ENCODE measurements around the gene HTRA3. TPM values are rescaled to one million over a fixed set of nuclear protein-coding genes. Genes with fewer than 3 reads are reported as not detected.
A peak's percentile ranks its signal among the peaks of the same experiment; 100 is the strongest.

HTRA3 gene
- total and polyA plus RNA-seq, 2 experiments from 2014 or later: 1.3 to 3.6 TPM

GRCh38 chr4:8304827-8305695 lies 35.5 kb downstream of the HTRA3 start:
- H3K27me3 Mint-ChIP-seq (ENCODE audit: insufficient read depth, low read depth, poor library complexity): peaks cover 16% of the 10 kb centered on the region
- no peaks in the 10 kb centered on the region for H3K9me2 ChIP-seq (ENCODE audit: insufficient read depth)
- DNase-seq (ENCODE audit: low spot score) (no peak), ATAC-seq (no peak)
- peaks cover 4% of the 10 kb centered on the region; the same call in 2 of the 3 replicates for H3K4me1 Mint-ChIP-seq
- no peak overlapping the region for H3K4me3 Mint-ChIP-seq
- H2AFZ ChIP-seq: no peak overlapping the region
- H3F3A ChIP-seq (replicated peaks; ENCODE audit: low read depth): no peaks in the 10 kb centered on the region
- H3K36me3 Mint-ChIP-seq (ENCODE audit: low read depth): no peaks in the 10 kb centered on the region; the same call in 2 of the 3 replicates
- H3K79me2 ChIP-seq (replicated peaks; ENCODE audit: insufficient read depth): no peaks in the 10 kb centered on the region
- H3K36me3 ChIP-seq (ENCODE audit: insufficient read depth): no peaks in the 10 kb centered on the region
- H3K27ac ChIP-seq (ENCODE audit: low read depth): no peak overlapping the region
- H3K9me3 Mint-ChIP-seq: no peaks in the 10 kb centered on the region
- no peak overlapping the region for H3K4me2 ChIP-seq
- no peak overlapping the region for H3K4me3 ChIP-seq
- no peak overlapping the region for H3K27ac Mint-ChIP-seq
- no peak for TF ChIP-seq ZNF114 (CRISPR knock-in tag; IDR thresholded peaks at IDR 0.05)
- no peak for TF ChIP-seq CTCF (conservative IDR thresholded peaks at IDR 0.05; ENCODE audit: low read depth in 2 of 2)
- no peak for TF ChIP-seq JUNB (IDR thresholded peaks at IDR 0.05; ENCODE audit: unreplicated experiment)
- no peak for TF ChIP-seq ETS1 (IDR thresholded peaks at IDR 0.05)
- no peaks in the 10 kb centered on the region for H3K27me3 ChIP-seq (ENCODE audit: insufficient read depth)
- H4K20me1 ChIP-seq (replicated peaks; ENCODE audit: insufficient read depth): no peaks in the 10 kb centered on the region
- no peaks in the 10 kb centered on the region for H3K4me1 ChIP-seq (ENCODE audit: insufficient read depth)

GRCh38 chr4:8305851-8306471 lies 36.4 kb downstream of the HTRA3 start:
- Mint-ChIP-seq H3K36me3 (ENCODE audit: low read depth) (no peaks in the 10 kb centered on the region; the same call in 2 of the 3 replicates), H3K27ac (no peak overlapping the region), H3K4me3 (no peak overlapping the region), H3K4me1 (peaks cover 4% of the 10 kb centered on the region; the same call in 2 of the 3 replicates), H3K27me3 (ENCODE audit: insufficient read depth, low read depth, poor library complexity) (peaks cover 16% of the 10 kb centered on the region), H3K9me3 (no peaks in the 10 kb centered on the region)
- Histone ChIP-seq H3K36me3 (ENCODE audit: insufficient read depth) (no peaks in the 10 kb centered on the region), H3K4me3 (no peak overlapping the region), H4K20me1 (replicated peaks; ENCODE audit: insufficient read depth) (no peaks in the 10 kb centered on the region), H3K27me3 (ENCODE audit: insufficient read depth) (no peaks in the 10 kb centered on the region), H3K4me2 (no peak overlapping the region), H3F3A (replicated peaks; ENCODE audit: low read depth) (no peaks in the 10 kb centered on the region), H3K9me2 (ENCODE audit: insufficient read depth) (no peaks in the 10 kb centered on the region), H3K79me2 (replicated peaks; ENCODE audit: insufficient read depth) (no peaks in the 10 kb centered on the region), H3K27ac (ENCODE audit: low read depth) (no peak overlapping the region), H3K4me1 (ENCODE audit: insufficient read depth) (no peaks in the 10 kb centered on the region), H2AFZ (no peak overlapping the region)
- ATAC-seq: peak; percentile 14; the same call in 2 of the 3 replicates
- peak; percentile 28 for DNase-seq (ENCODE audit: low spot score)
- TF ChIP-seq JUNB (IDR thresholded peaks at IDR 0.05; ENCODE audit: unreplicated experiment) (no peak), CTCF (conservative IDR thresholded peaks at IDR 0.05; ENCODE audit: low read depth in 2 of 2) (peak in 1 of 2 experiments; percentile 48; a peak in 2 of 4 replicates)
